ENCODE measurements around the gene NANP. TPM values are rescaled to one million over a fixed set of nuclear protein-coding genes. Genes with fewer than 3 reads are reported as not detected.

NANP gene
- total and polyA plus RNA-seq, 2 of the 13 experiments (the other 11 are each of a cell fraction or from before 2014, with no cell fraction given) = 8.9 to 21.5 TPM

DNA sequence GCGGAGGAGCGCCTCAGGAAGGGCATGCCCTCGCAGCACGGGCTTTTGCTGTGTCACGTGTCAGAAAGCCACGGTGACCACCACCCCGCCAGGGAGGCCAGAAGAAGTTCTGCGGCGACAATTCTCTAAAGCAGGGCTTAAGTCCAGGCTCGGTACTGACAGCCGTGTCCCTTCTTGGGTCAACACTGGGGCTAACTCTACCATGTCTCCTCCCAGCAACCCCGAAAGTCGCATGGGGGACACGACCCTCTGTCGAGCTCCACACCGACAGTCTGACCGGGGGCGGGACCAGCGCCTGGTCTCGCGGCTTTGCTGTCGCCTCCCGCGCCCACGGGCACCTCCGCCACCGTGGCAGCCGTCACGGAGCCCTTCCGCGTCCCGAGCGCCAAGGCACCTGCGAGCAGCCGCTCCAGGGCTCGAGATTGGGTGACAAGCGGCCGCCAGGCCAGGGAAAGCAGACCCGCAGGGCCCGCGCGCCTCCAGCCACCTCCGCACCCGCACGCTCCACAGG, 534 bp downstream of the NANP start (continued):
- TF ChIP-seq, protein P1, sequence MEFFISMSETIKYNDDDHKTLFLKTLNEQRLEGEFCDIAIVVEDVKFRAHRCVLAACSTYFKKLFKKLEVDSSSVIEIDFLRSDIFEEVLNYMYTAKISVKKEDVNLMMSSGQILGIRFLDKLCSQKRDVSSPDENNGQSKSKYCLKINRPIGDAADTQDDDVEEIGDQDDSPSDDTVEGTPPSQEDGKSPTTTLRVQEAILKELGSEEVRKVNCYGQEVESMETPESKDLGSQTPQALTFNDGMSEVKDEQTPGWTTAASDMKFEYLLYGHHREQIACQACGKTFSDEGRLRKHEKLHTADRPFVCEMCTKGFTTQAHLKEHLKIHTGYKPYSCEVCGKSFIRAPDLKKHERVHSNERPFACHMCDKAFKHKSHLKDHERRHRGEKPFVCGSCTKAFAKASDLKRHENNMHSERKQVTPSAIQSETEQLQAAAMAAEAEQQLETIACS (CRISPR knock-in tag; IDR thresholded peaks at IDR 0.05) = peak; percentile 30; the same call in 1 of the 2 replicates
- peak; percentile 85; the same call in 1 of the 2 replicates for TF ChIP-seq ZNF543 (CRISPR knock-in tag; IDR thresholded peaks at IDR 0.05)
- TF ChIP-seq HDAC2 (CRISPR knock-in tag; IDR thresholded peaks at IDR 0.05) = no peak
- TF ChIP-seq BHLHE40 (IDR thresholded peaks at IDR 0.05; ENCODE audit: low read length) = peak; percentile 88
- TF ChIP-seq, protein P2, sequence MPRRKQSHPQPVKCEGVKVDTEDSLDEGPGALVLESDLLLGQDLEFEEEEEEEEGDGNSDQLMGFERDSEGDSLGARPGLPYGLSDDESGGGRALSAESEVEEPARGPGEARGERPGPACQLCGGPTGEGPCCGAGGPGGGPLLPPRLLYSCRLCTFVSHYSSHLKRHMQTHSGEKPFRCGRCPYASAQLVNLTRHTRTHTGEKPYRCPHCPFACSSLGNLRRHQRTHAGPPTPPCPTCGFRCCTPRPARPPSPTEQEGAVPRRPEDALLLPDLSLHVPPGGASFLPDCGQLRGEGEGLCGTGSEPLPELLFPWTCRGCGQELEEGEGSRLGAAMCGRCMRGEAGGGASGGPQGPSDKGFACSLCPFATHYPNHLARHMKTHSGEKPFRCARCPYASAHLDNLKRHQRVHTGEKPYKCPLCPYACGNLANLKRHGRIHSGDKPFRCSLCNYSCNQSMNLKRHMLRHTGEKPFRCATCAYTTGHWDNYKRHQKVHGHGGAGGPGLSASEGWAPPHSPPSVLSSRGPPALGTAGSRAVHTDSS (CRISPR knock-in tag; conservative IDR thresholded peaks at IDR 0.05) = no peak
- peak; percentile 94 for TF ChIP-seq ZNF280B (CRISPR knock-in tag; IDR thresholded peaks at IDR 0.05; ENCODE audit: borderline replicate concordance)
- TF ChIP-seq, protein P3, sequence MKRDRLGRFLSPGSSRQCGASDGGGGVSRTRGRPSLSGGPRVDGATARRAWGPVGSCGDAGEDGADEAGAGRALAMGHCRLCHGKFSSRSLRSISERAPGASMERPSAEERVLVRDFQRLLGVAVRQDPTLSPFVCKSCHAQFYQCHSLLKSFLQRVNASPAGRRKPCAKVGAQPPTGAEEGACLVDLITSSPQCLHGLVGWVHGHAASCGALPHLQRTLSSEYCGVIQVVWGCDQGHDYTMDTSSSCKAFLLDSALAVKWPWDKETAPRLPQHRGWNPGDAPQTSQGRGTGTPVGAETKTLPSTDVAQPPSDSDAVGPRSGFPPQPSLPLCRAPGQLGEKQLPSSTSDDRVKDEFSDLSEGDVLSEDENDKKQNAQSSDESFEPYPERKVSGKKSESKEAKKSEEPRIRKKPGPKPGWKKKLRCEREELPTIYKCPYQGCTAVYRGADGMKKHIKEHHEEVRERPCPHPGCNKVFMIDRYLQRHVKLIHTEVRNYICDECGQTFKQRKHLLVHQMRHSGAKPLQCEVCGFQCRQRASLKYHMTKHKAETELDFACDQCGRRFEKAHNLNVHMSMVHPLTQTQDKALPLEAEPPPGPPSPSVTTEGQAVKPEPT (CRISPR knock-in tag; IDR thresholded peaks at IDR 0.05; ENCODE audit: low read depth) = peak; percentile 42; the same call in 1 of the 2 replicates
- TF ChIP-seq ATF4 (CRISPR knock-in tag; IDR thresholded peaks at IDR 0.05) = 0 out of 4 replicates have a peak, but pooled peaks of 1 of the 2 experiments have one; percentile 19
- TF ChIP-seq TCF12 (IDR thresholded peaks at IDR 0.05) = no peak
- peak; percentile 84; the same call in 1 of the 2 replicates for TF ChIP-seq TCF12 (CRISPR knock-in tag; IDR thresholded peaks at IDR 0.05)
- TF ChIP-seq ZBED4 (CRISPR knock-in tag; IDR thresholded peaks at IDR 0.05; ENCODE audit: borderline replicate concordance) = no peak
- peak; percentile 12; the same call in 1 of the 2 replicates for TF ChIP-seq KDM2A (CRISPR knock-in tag; IDR thresholded peaks at IDR 0.05; ENCODE audit: borderline replicate concordance, low read depth)
- peak; percentile 83; the same call in 1 of the 2 replicates for TF ChIP-seq ZSCAN20 (CRISPR knock-in tag; IDR thresholded peaks at IDR 0.05; ENCODE audit: borderline replicate concordance)
- no peak for TF ChIP-seq ZNF180 (CRISPR knock-in tag; IDR thresholded peaks at IDR 0.05; ENCODE audit: borderline replicate concordance, low read depth)
- no peak for TF ChIP-seq GZF1 (CRISPR knock-in tag; IDR thresholded peaks at IDR 0.05)
- TF ChIP-seq MAF1 (CRISPR knock-in tag; IDR thresholded peaks at IDR 0.05; ENCODE audit: borderline replicate concordance) = no peak
- peak; percentile 82 for TF ChIP-seq AGO2 (optimal IDR thresholded peaks at IDR 0.05; ENCODE audit: low read depth, low read length)
- peak; percentile 3; the same call in 1 of the 2 replicates for TF ChIP-seq MATR3 (CRISPR knock-in tag; IDR thresholded peaks at IDR 0.05)

Data from HepG2 (cell line).